Astrocyte (in vitro differentiated cells and primary cell): ENCODE results near the gene PRR5. TPM values are rescaled to one million over a fixed set of nuclear protein-coding genes. Genes with fewer than 3 reads are reported as not detected.

ENCODE experiments used
- DNase-seq: peaks from one replicate; pipeline ENCODE4 v3.0.0-alpha.2; 2010; ENCODE audit warnings: low read depth
- FAIRE-seq: peaks from 2 replicates; lab custom pipeline; 2011; peaks lifted over from hg19 to GRCh38; lab: Jason Lieb, UNC
- H2AFZ ChIP-seq: 2 replicates; pipeline ENCODE4 v1.6.0; 2012; ENCODE audit warnings: low read depth, low read length, inconsistent platforms
- H3K27ac ChIP-seq: 2 replicates; pipeline ENCODE4 v1.5.1; 2011; ENCODE audit warnings: low read depth, low read length, inconsistent platforms
- H3K27me3 ChIP-seq: 2 replicates; pipeline ENCODE4 v1.6.0; 2011; ENCODE audit warnings: low read length, inconsistent platforms; ENCODE audit not compliant: insufficient read depth
- H3K36me3 ChIP-seq: 2 replicates; pipeline ENCODE4 v1.5.1; 2011; ENCODE audit warnings: low read length, inconsistent platforms; ENCODE audit not compliant: insufficient read depth
- H3K4me1 ChIP-seq: 2 replicates; pipeline ENCODE4 v1.5.1; 2011; ENCODE audit warnings: low read length, inconsistent platforms; ENCODE audit not compliant: insufficient read depth
- H3K4me2 ChIP-seq: 2 replicates; pipeline ENCODE4 v1.6.0; 2012; ENCODE audit warnings: low read length, inconsistent platforms
- H3K4me3 ChIP-seq: 2 replicates; pipeline ENCODE4 v1.5.1; 2011; ENCODE audit warnings: low read depth, mild to moderate bottlenecking, low read length, inconsistent platforms; ENCODE audit not compliant: insufficient read depth
- H3K79me2 ChIP-seq: 2 replicates; pipeline ENCODE4 v1.6.0; 2012; ENCODE audit warnings: mild to moderate bottlenecking, low read length, inconsistent platforms; ENCODE audit not compliant: insufficient read depth
- H3K9ac ChIP-seq: 2 replicates; pipeline ENCODE4 v1.6.0; 2012; ENCODE audit warnings: mild to moderate bottlenecking, low read length, inconsistent platforms
- H3K9me3 ChIP-seq: 2 replicates; pipeline ENCODE4 v1.5.1; 2012; ENCODE audit warnings: low read depth, mild to moderate bottlenecking, low read length, inconsistent platforms; ENCODE audit not compliant: insufficient read depth
- H4K20me1 ChIP-seq: 2 replicates; pipeline ENCODE4 v1.6.0; 2012; ENCODE audit warnings: low read length, inconsistent platforms; ENCODE audit not compliant: insufficient read depth
- H3K27ac Mint-ChIP-seq: one replicate; pipeline ENCODE4 v1.8.0; 2021; ENCODE audit warnings: mild to moderate bottlenecking, mixed read lengths; ENCODE audit not compliant: unreplicated experiment
- H3K27me3 Mint-ChIP-seq: one replicate; pipeline ENCODE4 v1.8.0; 2021; ENCODE audit warnings: low read depth, mixed read lengths; ENCODE audit not compliant: unreplicated experiment
- H3K36me3 Mint-ChIP-seq: one replicate; pipeline ENCODE4 v1.8.0; 2021; ENCODE audit warnings: low read depth, mixed read lengths; ENCODE audit not compliant: unreplicated experiment
- H3K4me1 Mint-ChIP-seq: one replicate; pipeline ENCODE4 v1.8.0; 2021; ENCODE audit warnings: low read depth, mixed read lengths; ENCODE audit not compliant: unreplicated experiment
- H3K4me3 Mint-ChIP-seq: one replicate; pipeline ENCODE4 v1.8.0; 2021; ENCODE audit warnings: mild to moderate bottlenecking, moderate library complexity, mixed read lengths; ENCODE audit not compliant: unreplicated experiment
- H3K9me3 Mint-ChIP-seq: one replicate; pipeline ENCODE4 v1.8.0; 2021; ENCODE audit warnings: mild to moderate bottlenecking, mixed read lengths; ENCODE audit not compliant: unreplicated experiment
- CTCF ChIP-seq: IDR thresholded peaks from 2 replicates; pipeline ENCODE4 v1.5.1; 2011; ENCODE audit warnings: low read depth, mild to moderate bottlenecking, inconsistent platforms, low read length, moderate library complexity; ENCODE audit not compliant: insufficient read depth
- EZH2 ChIP-seq: IDR thresholded peaks from 2 replicates; pipeline ENCODE4 v1.6.1; 2012; ENCODE audit warnings: mild to moderate bottlenecking, low read length, inconsistent platforms; ENCODE audit not compliant: insufficient read depth
- total RNA-seq: library from RNA; stranded (reverse); gene quantifications from 2 replicates; pipeline ENCODE4 v1.2.1, GENCODE V29; 2021

The PRR5 gene
- total RNA-seq, 1 donor from 2014 or later: 23.6 TPM

GRCh38 chr22:44710474-44711240 lies 8.7 kb downstream of the PRR5 start:
- Histone ChIP-seq H4K20me1 (peaks cover 68% of the 10 kb centered on the region), H3K79me2 (peaks cover 8% of the 10 kb centered on the region), H3K36me3 (no peaks in the 10 kb centered on the region), H2AFZ (no peak overlapping the region), H3K4me3 (no peak overlapping the region), H3K4me1 (peaks cover 5% of the 10 kb centered on the region), H3K27ac (no peak overlapping the region), H3K9me3 (no peaks in the 10 kb centered on the region), H3K9ac (no peak overlapping the region), H3K4me2 (no peak overlapping the region), H3K27me3 (no peaks in the 10 kb centered on the region)
- TF ChIP-seq CTCF: no peak
- TF ChIP-seq EZH2: no peak
- Mint-ChIP-seq H3K36me3 (peaks cover 17% of the 10 kb centered on the region), H3K27me3 (peaks cover 2% of the 10 kb centered on the region), H3K4me3 (no peak overlapping the region), H3K9me3 (no peaks in the 10 kb centered on the region), H3K4me1 (no peaks in the 10 kb centered on the region), H3K27ac (no peak overlapping the region)
- no peak for FAIRE-seq
- no peak for DNase-seq

- H3K4me3 Mint-ChIP-seq: no peak overlapping the region
- no peak for TF ChIP-seq CTCF
- no peak for TF ChIP-seq EZH2
- H3K4me3 ChIP-seq: no peak overlapping the region
- no peaks in the 10 kb centered on the region for H3K4me1 Mint-ChIP-seq
- peaks cover 8% of the 10 kb centered on the region for H3K79me2 ChIP-seq
- H3K27ac Mint-ChIP-seq: no peak overlapping the region
- no peaks in the 10 kb centered on the region for H3K27me3 ChIP-seq
- H3K4me2 ChIP-seq: no peak overlapping the region
- FAIRE-seq (no peak), DNase-seq (no peak)
- H4K20me1 ChIP-seq: peaks cover 68% of the 10 kb centered on the region
- peaks cover 5% of the 10 kb centered on the region for H3K4me1 ChIP-seq
- H3K27me3 Mint-ChIP-seq: peaks cover 2% of the 10 kb centered on the region
- H3K9ac ChIP-seq: no peak overlapping the region
- peaks cover 15% of the 10 kb centered on the region for H3K36me3 Mint-ChIP-seq
- H3K36me3 ChIP-seq: no peaks in the 10 kb centered on the region
- no peak overlapping the region for H2AFZ ChIP-seq
- H3K9me3 ChIP-seq: no peaks in the 10 kb centered on the region
- H3K9me3 Mint-ChIP-seq: no peaks in the 10 kb centered on the region
- H3K27ac ChIP-seq: no peak overlapping the region
These were observed 9.2 kb downstream of the PRR5 start for GRCh38 chr22:44711241-44711560.
